K562 (cell line): ENCODE measurements around the gene FBXO46. TPM values are rescaled to one million over a fixed set of nuclear protein-coding genes. Genes with fewer than 3 reads are reported as not detected.

Source experiments
- ATF6 ChIP-seq: sonication (generic); formaldehyde crosslinking; IDR thresholded peaks from 2 replicates; pipeline ENCODE4 v1.4.0; 2020; ENCODE audit warnings: mild to moderate bottlenecking, missing genetic modification reagents
- CHD2 ChIP-seq: IDR thresholded peaks from 2 replicates; pipeline ENCODE4 v1.6.1; 2011; ENCODE audit warnings: low read depth, low read length
- CTCF ChIP-seq, 3 experiments: IDR thresholded peaks in 2 of 3; conservative IDR thresholded peaks in 1 of 3; 2 replicates each; pipeline ENCODE4 v1.5.1; 2011 to 2012; ENCODE audit warnings: low read length in 3 of 3, mild to moderate bottlenecking in 3 of 3, control low read depth in 2 of 3, improper control_type of control experiment in 1 of 3, inconsistent platforms in 1 of 3, low read depth in 1 of 3, mixed read lengths in 1 of 3, moderate library complexity in 1 of 3; ENCODE audit not compliant: insufficient read depth in 2 of 3
- POLR2B ChIP-seq: fragments of 450-650 bp; IDR thresholded peaks from 2 replicates; pipeline ENCODE4 v1.6.1; 2018; ENCODE audit warnings: low read depth; ENCODE audit not compliant: partially characterized antibody
- PTBP1 ChIP-seq: fragments of 200-400 bp; formaldehyde crosslinking; IDR thresholded peaks from 2 replicates; pipeline ENCODE4 v1.6.1; 2017; ENCODE audit warnings: low read depth, low read length
- RB1 ChIP-seq: fragments of 450-650 bp; IDR thresholded peaks from 2 replicates; pipeline ENCODE4 v1.6.1; 2017; ENCODE audit warnings: low read depth, mild to moderate bottlenecking
- REST ChIP-seq, 2 experiments: fragments of 450-650 bp; formaldehyde crosslinking in 1 of 2; IDR thresholded peaks; 2 replicates each; pipeline versions ENCODE4 v1.4.0 to v1.6.1; 2014 to 2020; ENCODE audit warnings: mild to moderate bottlenecking in 2 of 2, borderline replicate concordance in 1 of 2, low read depth in 1 of 2
- RNF219 ChIP-seq: fragments of 250-450 bp; sonication (Bioruptor Pico); IDR thresholded peaks from 2 replicates; pipeline ENCODE4 v1.5.0; 2022; ENCODE audit warnings: mild to moderate bottlenecking
- SMAD4 ChIP-seq: fragments of 250-450 bp; sonication (Bioruptor Pico); conservative IDR thresholded peaks from 2 replicates; pipeline ENCODE4 v1.8.0; 2021; ENCODE audit warnings: inconsistent platforms, mild to moderate bottlenecking, moderate library complexity
- TBP ChIP-seq: optimal IDR thresholded peaks from 2 replicates; pipeline ENCODE3; 2011; ENCODE audit warnings: low read depth, low read length, improper control_type of control experiment
- ZNF347 ChIP-seq: fragments of 450-650 bp; formaldehyde crosslinking; IDR thresholded peaks from 2 replicates; pipeline ENCODE4 v1.4.0; 2020; ENCODE audit warnings: low read depth, mild to moderate bottlenecking, moderate library complexity
- polyA plus RNA-seq, 8 experiments: library from polyadenylated mRNA; depleted of rRNA in 4 of 8; stranded (reverse) in 5 of 8; unstranded in 3 of 8; fragments of >200 nt; fragmentation: Nextera tagmentation in 2 of 8; fragmentation: Illumina TruSeq in 1 of 8; extraction: Ambion mirVana in 2 of 8; extraction: Trizol in 1 of 8; gene quantifications; 2 replicates each; pipeline versions ENCODE4 v1.2.1 to v1.2.3, GENCODE V29; 2011 to 2014; ENCODE audit warnings: inconsistent platforms in 1 of 8, missing spikeins in 1 of 8
- total RNA-seq, 7 experiments: library from RNA; depleted of rRNA in 6 of 7; stranded (reverse); fragments of >200 nt in 6 of 7; fragmentation: Illumina TruSeq in 2 of 7; extraction: Trizol in 2 of 7; gene quantifications; 2 replicates each; pipeline versions ENCODE4 v1.2.1 to v1.2.3, GENCODE V29; 2011 to 2021; ENCODE audit warnings: low replicate concordance in 1 of 7

FBXO46 gene
- total and polyA plus RNA-seq, 9 of the 15 experiments (the other 6 are each of a cell fraction or from before 2014, with no cell fraction given) = 1.5 to 36.1 (median 7.3) TPM

- TF ChIP-seq REST (IDR thresholded peaks at IDR 0.05; ENCODE audit: borderline replicate concordance) = peak; percentile 55; the same call in 1 of the 2 replicates
- TF ChIP-seq REST (CRISPR knock-in tag; IDR thresholded peaks at IDR 0.05; ENCODE audit: low read depth) = peak; percentile 88; the same call in 1 of the 2 replicates
- TF ChIP-seq ATF6 (CRISPR knock-in tag) = peak; percentile 19; the same call in 1 of the 2 replicates
- TF ChIP-seq RB1 = peak; percentile 71
- TF ChIP-seq RNF219 (CRISPR knock-in tag) = no peak; the same call in 1 of the 2 replicates
- peak; percentile 71 for TF ChIP-seq POLR2B
- TF ChIP-seq PTBP1 = 0 out of 2 replicates have a peak, but pooled peaks have one; percentile 26
- TF ChIP-seq ZNF347 (CRISPR knock-in tag) = no peak
- peak; percentile 71 for TF ChIP-seq SMAD4 (CRISPR knock-in tag)
- TF ChIP-seq CHD2 = peak; percentile 65
- TF ChIP-seq CTCF (IDR thresholded peaks at IDR 0.05 in 2 of 3, conservative IDR thresholded peaks at IDR 0.05 in 1 of 3; ENCODE audit: insufficient read depth in 2 of 3, low read depth in 1 of 3, low read length in 3 of 3) = peak; percentile 83 to 91 (median 91)
- TF ChIP-seq TBP = peak; percentile 56
Measured at GRCh38 chr19:45770192-45771101, 39.8 kb upstream of the FBXO46 start (continued).
